ENCODE measurements around the gene NVL.
A peak's percentile ranks its signal among the peaks of the same experiment; 100 is the strongest.
"Not testable (repeated sequence)": the region's sequence is repeated elsewhere in the genome, so short reads cannot be mapped to it uniquely, and the experiment has no call there.

The NVL gene

DNA sequence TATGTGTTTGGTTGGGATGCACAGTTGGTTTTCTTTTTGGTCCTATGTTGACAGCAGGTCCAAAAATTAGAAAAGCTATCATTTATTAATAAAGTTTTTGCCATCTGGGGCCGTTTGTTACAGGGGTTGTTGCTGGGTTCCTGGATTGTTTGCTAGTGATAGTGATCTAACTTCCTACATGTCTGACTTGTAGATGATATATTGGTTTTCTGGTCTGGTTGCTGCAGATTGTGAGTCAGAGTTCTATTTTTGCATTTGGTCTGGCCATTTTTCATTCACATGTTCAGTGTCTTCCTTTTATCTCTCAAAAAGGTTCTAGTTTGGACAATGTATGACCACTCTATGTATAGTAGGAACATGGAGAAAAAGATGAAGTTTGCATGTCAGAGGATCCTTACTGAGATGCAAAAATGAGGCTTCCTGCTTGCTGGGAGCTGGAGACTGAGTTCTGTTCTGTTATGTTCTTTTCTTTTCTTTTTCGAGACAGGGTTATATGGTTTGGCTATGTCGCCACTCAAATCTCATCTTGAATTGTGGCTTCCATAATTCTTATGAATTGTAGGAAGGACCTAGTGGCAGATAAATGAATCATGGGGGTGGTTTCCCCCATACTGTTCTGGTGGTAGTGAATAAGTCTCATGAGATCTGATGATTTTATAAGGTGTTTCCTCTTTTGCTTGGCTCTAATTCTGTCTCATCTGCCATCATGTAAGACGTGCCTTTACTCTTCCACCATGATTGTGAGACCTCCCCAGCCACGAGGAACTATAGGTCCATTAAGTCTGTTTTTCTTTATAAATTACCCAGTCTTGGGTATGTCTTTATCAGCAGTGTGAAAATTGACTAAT lies 4.2 kb upstream of the NVL start:
- DNase-seq, result no peak

DNA sequence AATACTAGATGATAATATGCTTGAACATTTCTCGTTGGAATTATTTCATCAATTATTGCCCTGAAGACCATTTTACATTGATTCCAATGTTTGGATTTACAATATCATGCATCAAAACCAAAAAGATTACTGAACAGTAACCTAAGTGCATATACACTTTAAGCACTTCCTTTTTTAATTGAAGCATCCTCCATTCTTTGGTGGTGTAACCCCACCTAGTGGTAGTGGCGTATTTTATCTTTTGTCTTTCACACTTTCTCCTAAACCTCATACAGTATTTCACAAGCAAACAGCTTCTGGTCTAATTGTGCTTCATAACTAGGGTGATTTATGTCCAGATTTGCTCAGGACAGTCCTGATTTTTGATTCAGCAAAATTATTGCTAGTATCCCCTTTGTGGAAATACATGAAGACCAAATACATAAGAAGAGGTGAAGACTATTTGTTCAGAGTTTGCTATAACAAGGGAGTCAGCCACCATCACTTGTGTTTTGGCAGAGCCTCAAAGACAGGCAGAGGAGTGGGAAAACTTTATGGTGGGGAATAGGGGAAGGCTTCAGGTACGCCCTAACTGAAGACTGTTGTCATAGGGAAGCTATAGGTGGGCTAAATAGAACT lies 3.4 kb upstream of the NVL start:
- DNase-seq, result peak; percentile 68

DNA sequence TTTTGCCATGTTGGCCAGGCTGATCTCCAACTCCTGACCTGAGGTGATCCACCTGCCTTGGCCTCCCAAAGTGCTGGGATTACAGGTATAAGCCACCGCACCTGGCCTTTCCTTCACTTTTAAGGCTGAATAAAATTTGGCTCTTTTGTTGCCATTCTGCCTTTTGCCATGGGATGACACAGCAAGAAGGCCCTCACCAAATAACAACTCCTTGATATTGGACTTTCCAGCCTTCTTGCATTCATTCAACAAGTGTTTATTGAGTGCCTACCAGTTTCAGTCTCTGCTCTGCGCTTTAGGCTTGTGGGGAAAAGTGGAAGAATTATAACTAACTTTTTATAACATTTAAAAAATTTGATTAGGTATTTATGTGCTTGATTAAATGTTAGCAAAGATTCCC lies 1.9 kb upstream of the NVL start:
- DNase-seq, result no peak

DNA sequence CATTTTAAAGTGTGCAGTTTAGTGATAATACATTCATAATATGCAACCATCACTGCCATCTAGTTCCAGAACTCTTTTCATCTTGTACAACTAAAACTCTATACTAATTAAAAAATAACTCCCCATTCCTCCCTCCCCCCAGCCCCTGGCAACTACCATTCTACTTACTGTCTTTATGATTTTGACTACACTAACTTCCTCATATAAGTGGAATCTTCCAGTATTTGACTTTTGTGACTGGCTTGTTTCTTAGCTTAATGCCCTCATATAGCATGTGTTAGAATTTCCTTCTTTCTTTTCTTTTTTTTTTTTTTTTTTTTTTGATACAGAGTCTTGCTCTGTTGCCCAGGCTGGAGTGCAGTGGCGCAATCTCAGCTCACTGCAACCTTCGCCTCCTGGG lies 1.4 kb upstream of the NVL start:
- no peak for DNase-seq

DNA sequence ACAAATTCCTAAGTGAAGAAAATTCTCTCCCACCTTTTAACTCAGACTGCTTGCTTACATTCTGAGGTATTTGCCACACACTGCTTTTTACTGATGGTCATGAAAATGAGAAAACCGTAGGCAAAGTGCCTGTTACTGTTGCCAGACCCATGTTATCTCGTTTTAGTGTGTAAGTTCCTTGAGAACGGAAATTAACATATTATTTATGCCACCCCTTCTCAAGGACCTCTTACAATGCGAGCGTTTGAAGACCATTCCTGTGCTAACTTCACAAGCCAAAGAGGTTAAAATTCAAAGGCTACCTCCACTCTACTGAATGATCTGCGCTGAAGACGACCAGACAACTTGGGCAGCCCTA lies 509 bp downstream of the NVL start:
- DNase-seq, result no peak

DNA sequence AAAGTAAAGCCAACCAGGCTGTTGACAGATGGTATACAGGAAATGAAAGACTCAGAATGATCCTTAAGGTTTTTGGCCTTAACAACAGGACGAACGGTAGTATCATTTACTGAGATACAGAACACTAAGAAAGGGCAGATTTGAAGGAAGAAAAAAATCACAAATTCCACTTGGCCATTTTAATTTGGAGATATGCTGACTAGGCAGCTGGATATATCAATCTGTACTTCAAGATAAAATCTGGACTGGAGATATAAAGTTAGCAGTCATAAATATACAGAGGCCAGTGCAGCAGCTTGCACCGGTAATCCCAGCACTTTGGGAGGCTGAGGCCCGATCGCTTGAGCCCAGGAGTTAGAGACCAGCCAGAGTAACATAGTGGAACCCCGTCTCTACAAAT lies 1.3 kb downstream of the NVL start:
- no peak for DNase-seq

DNA sequence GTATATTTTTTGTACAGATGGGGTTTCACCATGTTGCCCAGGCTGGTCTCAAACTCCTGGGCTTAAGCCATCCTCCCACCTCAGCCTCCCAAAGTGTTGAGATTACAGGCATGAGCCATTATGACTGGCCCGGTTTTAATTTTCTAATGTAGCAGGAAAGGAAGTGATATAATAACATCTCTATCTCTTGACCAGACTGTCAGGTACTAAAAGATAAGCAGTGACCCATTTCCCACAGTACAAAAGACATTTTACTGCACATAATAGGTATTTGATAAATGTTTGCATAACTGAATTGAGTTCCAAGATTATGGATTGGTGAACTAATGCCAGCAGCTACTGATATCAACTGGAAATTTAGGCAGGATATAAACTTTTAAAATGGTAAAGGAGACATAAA lies 4.0 kb downstream of the NVL start:
- DNase-seq, result no peak

DNA sequence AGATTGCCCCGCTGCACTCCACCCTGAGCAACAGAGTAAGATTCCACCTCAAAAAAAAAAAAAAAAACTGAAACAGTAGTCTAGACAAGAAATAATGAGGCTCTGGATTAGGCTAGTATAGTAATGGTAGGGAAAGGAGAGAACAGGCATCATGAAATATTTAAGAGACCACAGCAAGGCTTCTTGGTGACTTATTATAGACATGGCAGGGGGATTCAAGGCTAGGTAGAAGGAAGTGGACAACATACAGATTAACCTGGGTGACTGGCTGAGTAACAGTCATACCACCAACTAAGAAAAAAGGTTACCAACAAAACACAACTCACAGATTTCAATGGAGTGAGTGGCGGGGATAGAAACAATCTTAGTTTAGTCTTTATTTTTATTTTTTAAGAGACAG lies 8.3 kb downstream of the NVL start:
- no peak for DNase-seq

DNA sequence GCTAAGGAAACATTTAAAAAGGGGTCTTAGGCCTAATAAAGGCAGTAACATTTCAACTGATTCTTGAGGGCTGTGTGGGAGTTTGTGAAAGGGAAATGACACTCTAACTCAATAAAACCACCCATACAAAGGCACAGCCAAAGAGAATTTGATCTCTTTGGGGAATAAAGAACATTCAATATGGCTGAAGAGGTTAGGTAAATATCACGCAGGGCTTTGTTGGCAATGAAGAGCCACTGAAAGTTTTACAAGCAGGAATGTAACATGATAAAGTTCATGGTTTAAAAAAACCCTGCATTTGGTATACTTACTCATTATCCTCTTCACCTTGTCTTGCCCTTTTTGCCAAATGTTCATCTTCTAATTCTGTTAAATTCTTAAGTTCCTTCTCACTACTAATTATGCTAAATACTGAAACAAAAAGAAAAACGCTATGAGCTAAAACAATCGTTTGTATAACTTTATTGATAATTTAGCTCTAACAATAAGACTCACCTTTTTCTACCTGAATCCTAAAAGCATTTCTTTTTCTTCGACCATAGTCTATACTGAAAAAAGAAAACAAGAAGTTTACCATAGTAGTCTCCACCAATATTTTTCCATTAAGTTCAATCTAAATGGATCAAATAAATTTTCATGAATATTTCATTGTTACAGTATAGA lies 12.5 kb downstream of the NVL start:
- no peak for DNase-seq

DNA sequence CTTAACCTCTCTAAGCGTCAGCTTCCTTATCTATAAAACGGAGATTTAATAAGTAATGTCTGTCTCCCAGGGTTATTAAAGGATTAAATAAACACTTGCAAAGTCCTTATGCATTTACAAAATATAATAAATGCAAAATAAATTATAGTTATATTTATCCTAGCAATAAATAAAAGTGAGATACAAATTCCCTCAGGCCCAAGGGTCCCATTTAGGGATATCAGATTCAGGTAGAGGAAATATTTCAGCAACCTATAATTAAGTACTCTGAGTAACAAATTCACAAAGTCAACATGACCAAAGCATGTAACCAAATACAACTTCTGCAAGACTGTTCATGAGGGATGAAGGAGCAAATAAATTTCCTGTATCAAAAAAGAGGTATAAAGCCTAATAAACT lies 17.9 kb downstream of the NVL start:
- no peak for DNase-seq

DNA sequence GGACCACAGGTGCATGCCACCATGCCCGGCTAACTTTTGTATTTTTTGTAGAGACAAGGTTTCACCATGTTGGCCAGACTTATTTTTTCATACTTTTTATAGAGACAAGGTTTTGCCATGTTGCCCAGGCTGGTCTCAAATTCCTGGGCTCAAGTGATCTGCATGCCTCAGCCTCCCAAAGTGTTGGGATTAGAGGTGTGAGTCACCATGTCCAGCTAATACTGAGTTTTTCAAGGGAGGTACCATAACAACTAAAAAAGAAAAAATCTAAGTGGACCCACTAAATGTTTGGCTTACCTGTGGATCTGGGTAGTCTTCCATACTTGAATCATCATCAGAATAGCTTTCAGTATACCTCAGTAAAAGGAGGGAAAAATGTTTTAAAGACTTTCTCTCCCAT lies 18.5 kb downstream of the NVL start:
- DNase-seq, result not testable (repeated sequence)

DNA sequence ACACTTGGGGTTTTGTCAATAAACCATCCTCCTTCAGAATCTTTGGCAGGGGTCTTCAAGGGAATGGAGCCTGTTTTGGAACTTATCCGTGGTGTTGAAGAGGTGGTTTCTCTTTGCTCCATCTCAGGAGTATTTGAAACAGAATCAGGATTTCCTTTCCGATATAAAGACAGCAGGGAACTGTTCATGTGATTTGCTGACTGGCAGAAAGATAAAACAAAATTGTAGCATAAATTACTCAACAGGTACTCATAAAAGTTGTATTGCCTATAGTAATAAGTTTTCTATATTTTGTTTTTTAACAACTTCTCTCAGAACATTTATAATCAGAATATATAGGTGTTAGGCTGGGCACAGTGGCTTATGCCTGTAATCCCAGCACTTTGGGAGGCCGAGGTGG lies 21.9 kb downstream of the NVL start:
- DNase-seq, result no peak

DNA sequence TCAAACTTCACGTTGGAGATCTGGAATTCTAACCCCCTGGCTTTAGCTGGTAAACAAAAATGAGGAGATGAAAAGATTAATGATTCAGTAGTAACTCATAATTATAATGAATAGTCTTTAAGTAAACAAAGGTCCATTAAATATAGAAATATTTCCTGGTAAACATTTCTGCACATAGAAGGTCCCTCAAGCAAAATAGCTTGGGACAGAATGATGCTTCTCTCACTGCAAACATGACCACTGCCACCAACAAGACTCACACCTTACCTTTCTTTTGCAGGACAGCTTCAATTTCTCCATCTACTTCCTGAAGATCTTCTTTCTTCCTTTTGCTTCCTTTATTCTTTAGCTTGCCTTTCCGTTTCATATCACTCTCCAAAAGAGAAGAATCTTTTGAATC lies 25.2 kb downstream of the NVL start:
- no peak for DNase-seq

DNA sequence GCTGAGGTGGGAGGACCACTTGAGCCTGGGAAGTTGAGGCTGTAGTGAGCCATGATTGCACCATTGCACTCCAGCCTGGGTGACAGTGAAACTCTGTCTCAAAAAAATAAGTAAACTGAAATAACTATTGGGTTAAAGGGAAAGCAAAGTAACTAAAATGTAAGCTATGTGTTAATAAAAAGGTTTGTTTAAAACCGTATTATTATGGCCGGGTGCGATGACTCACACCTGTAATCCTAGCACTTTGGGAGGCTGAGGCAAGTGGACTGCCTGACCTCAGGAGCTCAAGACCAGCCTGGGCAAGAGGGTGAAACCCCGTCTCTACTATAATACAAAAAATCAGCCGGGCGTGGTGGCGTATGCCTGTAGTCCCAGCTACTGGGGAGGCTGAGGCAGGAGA lies 27.0 kb downstream of the NVL start:
- no peak for DNase-seq

DNA sequence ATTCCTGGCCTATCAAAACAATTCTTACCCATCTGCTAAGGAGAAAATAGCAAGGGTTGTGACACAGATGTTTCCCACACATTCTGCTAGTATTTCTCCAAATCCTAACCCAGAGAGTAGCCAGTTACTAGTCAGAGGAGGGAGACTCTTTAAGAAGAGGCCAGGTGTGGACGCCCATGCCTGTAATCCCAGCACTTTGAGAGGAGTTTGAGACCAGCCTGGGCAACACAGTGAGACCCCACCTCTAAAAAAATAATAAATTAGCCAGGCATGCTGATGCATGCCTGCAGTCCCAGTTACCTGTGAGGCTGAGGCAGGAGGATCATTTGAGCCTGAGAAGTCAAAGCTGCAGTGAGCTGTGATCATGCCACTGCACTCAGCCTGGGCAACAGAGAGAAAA lies 28.6 kb downstream of the NVL start:
- DNase-seq, result no peak

DNA sequence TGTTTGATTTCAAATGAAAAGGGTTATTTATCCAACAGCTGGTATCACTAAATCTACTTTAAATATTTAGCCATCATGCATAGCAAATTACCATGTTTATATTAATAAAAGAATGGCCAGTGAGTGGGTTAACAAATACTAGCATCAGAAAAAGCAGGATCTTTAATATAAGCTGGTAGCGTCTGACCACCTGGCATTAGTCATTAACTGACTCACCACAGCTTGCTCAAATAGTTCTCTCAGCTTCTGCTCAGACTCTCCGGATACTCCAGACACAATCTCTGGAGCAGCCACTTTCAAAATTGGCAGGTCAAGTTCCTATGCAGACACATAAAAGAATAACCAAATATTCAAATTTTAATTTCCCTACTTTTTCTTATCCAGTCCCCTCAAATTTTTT lies 29.6 kb downstream of the NVL start:
- no peak for DNase-seq

DNA sequence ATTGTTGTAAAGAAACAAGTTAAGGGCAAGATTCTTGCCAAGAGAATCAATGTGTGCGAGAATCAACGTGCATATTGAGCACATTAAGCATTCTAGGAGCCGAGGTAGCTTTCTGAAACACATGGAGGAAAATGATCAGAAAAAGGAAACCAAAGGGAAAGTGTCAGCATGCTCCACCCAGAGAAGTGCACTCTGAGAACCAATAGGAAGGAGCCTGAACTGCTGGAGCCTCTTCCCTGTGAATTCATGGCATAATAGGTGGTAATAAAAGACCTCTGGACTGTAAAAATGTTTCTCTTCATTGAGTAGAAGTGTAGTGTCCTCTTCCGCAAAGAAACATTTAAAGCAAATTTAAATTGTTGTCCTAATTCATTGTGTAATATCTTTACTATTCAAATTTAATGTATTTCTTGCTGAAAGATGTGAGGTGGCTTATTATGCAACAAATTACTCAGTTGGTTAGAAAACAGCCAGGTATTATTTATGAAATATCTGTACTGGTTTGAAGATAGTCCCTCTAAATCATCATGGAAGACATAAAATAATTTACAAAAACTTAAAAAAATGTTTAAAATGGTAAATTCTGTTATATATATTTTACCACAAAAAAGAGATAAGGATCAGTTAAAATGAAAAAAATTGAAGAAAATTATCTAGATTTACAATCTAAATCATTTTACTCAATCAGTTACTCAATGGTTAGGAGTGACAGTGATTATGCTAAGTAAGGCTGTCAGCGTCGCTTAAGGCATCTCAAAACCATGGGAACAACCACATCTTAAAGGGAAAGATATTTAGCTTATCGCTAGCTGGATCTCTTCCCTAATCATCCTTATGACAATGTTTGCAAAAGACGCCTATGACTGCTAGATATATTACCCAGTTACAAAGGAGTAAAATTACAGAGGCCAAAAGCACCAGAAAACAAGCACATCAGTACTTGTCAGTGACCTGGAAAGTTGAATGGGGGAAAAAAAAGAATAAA lies 31.3 kb downstream of the NVL start:
- DNase-seq, result no peak

DNA sequence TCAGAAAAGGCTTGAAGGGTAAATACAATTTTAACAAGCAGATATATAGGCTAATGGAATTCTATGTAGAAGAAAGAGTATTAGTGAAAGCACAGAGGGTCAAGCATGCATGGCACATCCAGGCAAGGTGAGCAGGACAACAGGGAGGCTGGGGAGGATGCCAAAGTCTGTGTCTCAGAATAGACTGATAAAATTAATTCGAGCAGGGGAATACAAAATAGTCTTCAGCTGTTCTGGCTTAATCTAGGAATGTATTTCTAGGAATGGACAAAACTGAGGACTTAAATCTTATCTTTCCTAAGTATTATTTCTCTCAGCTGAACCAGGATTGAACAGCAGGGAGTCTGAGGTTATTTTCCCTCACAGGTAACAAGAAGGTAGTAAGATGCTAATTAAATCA lies 35.2 kb downstream of the NVL start:
- no peak for DNase-seq

DNA sequence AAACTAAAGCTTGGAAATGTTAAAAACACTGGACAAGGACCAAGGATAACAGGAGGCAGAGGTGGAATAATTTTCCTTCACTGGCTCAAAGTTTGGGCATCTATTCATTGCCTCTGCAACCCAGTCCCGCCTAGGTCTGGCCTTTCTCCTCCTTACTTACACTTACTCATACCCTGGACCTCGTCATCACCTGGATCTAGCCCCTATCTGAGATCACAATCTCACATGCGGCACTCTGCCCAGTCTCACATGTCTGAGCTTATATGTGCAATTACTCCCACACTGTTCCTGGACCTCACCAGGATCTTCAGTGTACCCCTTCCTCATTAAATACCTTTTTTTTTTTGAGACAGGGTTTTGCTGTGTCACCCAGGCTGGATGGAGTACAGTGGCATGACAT lies 37.6 kb downstream of the NVL start:
- DNase-seq, result no peak

DNA sequence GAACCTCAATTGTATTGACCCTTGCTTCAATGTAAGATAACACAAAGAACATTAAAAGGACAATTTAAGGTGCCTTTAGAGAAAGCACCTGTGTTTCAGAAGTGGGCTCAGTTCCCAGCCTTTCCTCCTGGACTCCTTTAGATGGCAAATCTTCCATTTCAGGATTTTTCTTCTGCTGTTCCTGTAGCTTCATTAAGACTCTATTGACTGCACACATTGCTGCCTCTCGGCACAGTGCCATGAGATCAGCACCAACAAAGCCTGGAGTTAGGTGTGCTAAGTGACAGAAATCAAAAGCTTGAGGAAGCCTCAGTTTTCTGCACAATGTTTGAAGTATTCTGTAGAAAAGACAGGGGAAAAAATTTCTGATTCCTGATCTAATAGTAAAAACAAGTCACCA lies 40.6 kb downstream of the NVL start:
- no peak for DNase-seq

DNA sequence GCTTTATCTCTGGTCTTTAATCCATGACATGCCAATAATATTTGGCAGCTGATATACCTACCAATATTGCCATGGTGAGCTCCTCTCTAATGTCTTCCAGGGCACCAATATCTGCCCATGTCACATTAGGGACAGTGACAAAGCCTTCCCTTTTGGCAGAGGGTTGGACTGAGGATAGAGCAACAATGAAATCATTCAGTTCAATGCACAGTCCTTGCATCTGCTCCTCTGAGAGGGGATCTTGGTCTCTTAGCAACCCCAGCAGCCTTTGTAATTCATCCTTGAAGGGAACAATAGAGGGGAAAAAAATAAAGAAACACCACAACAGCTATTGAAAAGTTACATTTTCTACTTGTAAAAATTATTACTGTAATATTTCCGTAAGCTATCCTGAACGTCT lies 42.3 kb downstream of the NVL start:
- DNase-seq, result no peak

DNA sequence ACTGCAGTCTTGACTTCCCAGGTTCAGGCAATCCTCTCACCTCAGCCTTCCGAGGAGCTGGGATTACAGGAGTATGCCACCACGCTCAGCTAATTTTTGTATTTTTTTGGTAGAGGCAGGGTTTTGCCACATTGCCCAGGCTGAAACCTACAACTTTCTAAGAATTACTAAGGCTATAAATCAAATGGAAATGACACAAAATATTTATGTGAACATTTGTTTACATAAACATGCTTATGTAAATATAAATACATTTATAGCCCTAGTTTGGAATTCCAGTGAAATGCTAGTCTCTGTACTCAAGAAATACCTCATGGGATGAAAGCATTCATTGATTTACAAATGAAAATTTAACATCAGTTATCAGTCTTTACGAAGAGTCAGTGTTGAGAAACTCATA lies 47.8 kb downstream of the NVL start:
- DNase-seq, result no peak

DNA sequence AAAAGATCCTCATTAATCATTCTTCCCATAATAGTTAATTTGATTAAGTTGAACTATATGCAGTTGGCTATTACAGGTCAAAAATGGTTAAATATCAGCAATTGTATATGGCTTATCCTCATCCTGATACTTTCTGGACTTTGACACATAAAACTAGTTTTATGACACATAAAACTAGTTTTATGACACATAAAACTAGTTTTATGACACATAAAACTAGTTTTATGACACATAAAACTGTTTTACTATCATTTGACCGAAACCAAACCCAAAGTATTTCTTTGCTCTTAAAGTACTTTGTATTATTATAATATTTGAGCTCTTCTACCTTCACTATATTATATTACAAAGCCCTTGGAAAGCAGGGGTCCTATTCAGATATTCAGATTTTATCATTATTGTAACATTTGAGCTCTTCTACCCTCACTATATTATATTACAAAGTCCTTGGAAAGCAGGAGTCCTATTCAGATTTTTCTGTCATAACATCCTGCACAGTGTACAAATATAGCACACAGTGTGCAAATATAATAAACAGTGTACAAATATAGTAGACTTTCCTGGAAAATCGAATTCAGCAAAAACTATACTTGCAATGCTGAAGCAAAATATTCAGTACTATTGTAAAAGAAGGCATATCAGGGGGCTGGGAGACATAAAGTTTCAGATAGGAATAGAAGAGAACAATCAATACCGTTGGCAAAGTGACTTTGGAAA lies 53.0 kb downstream of the NVL start:
- DNase-seq, result no peak
